Activated CD4-positive, alpha-beta T cell treated with anti-CD3 and anti-CD28 coated beads for 24 hours (primary cell): Measurements from ENCODE around the gene GPR176.
"Not testable (repeated sequence)": the region's sequence is repeated elsewhere in the genome, so short reads cannot be mapped to it uniquely, and the experiment has no call there.

Experiments
- DNase-seq, 2 donors: peaks; one replicate each; pipeline ENCODE4 v3.0.0-alpha.2; 2020; ENCODE audit warnings: low read depth in 2 of 2

GPR176 gene

GRCh38 chr15:39857132-39857531, 62.9 kb downstream of the GPR176 start:
- DNase-seq, result no peak

- no peak for DNase-seq
Measured at GRCh38 chr15:39856357-39856756, 63.7 kb downstream of the GPR176 start.

- DNase-seq, result no peak
Measured at GRCh38 chr15:39855400-39855799, 64.7 kb downstream of the GPR176 start.

GRCh38 chr15:39854161-39854560, 65.9 kb downstream of the GPR176 start:
- DNase-seq, result no peak

GRCh38 chr15:39852250-39852649, 67.8 kb downstream of the GPR176 start:
- no peak for DNase-seq

GRCh38 chr15:39851500-39852092, 68.5 kb downstream of the GPR176 start:
- no peak for DNase-seq

GRCh38 chr15:39850436-39850835, 69.6 kb downstream of the GPR176 start:
- no peak for DNase-seq

- no peak for DNase-seq
Measured at GRCh38 chr15:39846108-39846507, 74.0 kb downstream of the GPR176 start.

GRCh38 chr15:39845582-39845981, 74.5 kb downstream of the GPR176 start:
- DNase-seq, result no peak

GRCh38 chr15:39843565-39843964, 76.5 kb downstream of the GPR176 start:
- no peak for DNase-seq

- no peak for DNase-seq
Measured at GRCh38 chr15:39837454-39837853, 82.6 kb downstream of the GPR176 start.

GRCh38 chr15:39835550-39835949, 84.5 kb downstream of the GPR176 start:
- DNase-seq, result no peak

- DNase-seq, result no peak
Measured at GRCh38 chr15:39834256-39834655, 85.8 kb downstream of the GPR176 start.

- DNase-seq, result no peak
Measured at GRCh38 chr15:39833515-39833981, 86.5 kb downstream of the GPR176 start.

- no peak for DNase-seq
Measured at GRCh38 chr15:39830166-39830565, 89.9 kb downstream of the GPR176 start.

GRCh38 chr15:39828374-39828931, 91.6 kb downstream of the GPR176 start:
- DNase-seq, result no peak

- DNase-seq, result no peak
Measured at GRCh38 chr15:39826975-39827374, 93.1 kb downstream of the GPR176 start.

GRCh38 chr15:39823634-39824033, 96.4 kb downstream of the GPR176 start:
- no peak for DNase-seq

- DNase-seq, result no peak
Measured at GRCh38 chr15:39820050-39820602, 99.9 kb downstream of the GPR176 start.

- DNase-seq, result no peak
Measured at GRCh38 chr15:39819533-39819932, 100.5 kb downstream of the GPR176 start.

GRCh38 chr15:39817892-39818291, 102.2 kb downstream of the GPR176 start:
- DNase-seq, result no peak

GRCh38 chr15:39814489-39814888, 105.6 kb downstream of the GPR176 start:
- no peak for DNase-seq

GRCh38 chr15:39812651-39813050, 107.4 kb downstream of the GPR176 start:
- not testable (repeated sequence) for DNase-seq

- DNase-seq, result no peak
Measured at GRCh38 chr15:39808909-39809308, 111.2 kb downstream of the GPR176 start.
